ENCODE measurements around the gene PGBD2.

DNA sequence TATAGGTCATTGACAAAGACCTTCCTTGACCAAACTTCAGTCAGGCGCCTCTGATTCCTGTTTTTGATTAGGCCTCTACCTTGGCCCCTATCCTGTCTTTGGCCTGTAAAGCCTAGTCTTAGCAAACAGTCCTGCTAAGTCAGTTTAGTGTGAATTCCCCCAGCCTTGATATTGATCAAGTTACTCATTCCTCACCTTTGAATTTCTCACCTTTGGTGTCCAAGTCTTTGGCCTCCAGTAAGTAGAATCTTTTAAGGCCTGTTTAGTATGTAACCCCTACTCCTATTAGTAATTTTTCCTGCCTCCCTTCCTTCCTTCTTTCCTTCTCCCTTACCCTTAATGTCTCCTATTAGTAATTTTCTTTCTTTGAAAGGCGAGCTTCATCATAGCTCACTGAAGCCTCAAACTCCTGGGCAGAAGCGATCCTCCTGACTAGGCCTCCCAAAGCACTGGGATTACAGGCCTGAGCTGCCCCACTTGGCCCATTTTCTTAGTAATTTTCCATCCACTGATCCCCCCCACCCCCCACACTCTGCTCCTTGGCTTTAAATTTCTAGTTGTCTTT, 34.1 kb upstream of the PGBD2 start:
- TF ChIP-seq TAF1 (IDR thresholded peaks at IDR 0.05; ENCODE audit: low read depth) (no peak), RAD21 (IDR thresholded peaks at IDR 0.05; ENCODE audit: low read depth) (no peak), EP300 (IDR thresholded peaks at IDR 0.05; ENCODE audit: borderline replicate concordance) (no peak), ZBTB7A (IDR thresholded peaks at IDR 0.05; ENCODE audit: low read depth) (no peak), NFIC (IDR thresholded peaks at IDR 0.05) (no peak)

Data from Ishikawa (cell line).